ENCODE results near the gene BMPR2. TPM values are rescaled to one million over a fixed set of nuclear protein-coding genes. Genes with fewer than 3 reads are reported as not detected.
"Not testable (repeated sequence)": the region's sequence is repeated elsewhere in the genome, so short reads cannot be mapped to it uniquely, and the experiment has no call there.

The BMPR2 gene
- total RNA-seq, 1 donor from 2014 or later, result 47.8 TPM

DNA sequence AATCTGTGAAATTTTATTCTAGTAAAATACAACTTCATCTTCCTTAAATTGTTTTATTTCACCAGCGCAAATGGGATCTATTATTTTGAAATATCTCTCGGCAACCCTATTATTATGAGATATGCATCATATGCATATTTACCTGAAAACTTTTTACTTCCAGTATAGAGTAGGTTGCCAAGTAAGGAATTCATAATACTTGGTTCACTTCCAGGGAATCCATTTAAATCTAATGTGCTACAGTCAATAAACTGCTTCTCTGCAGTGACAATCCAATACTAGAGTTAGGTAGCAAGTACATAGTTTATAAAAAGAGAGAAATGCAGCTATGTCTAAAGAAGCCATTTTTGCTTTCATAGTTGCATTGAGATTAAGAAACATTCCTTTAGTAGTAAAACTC, 169.8 kb downstream of the BMPR2 start:
- Histone ChIP-seq H3K4me1 (peaks cover 4 to 10% of the 10 kb centered on the region in 2 donors), H3K27me3 (no peaks in the 10 kb centered on the region), H3K9me3 (no peaks in the 10 kb centered on the region), H3K36me3 (peaks cover 0 to 3% of the 10 kb centered on the region in 2 donors), H3K27ac (no peak overlapping the region), H3K4me3 (no peak overlapping the region)
- DNase-seq (ENCODE audit: low spot score in 2 of 2), result no peak
- intact Hi-C loops (cut with DNase I), result loop anchor here (10.0 kb wide), 1 partner anchor 171 kb away; the partner anchor contains the start of gene BMPR2
- TF ChIP-seq, protein P1, sequence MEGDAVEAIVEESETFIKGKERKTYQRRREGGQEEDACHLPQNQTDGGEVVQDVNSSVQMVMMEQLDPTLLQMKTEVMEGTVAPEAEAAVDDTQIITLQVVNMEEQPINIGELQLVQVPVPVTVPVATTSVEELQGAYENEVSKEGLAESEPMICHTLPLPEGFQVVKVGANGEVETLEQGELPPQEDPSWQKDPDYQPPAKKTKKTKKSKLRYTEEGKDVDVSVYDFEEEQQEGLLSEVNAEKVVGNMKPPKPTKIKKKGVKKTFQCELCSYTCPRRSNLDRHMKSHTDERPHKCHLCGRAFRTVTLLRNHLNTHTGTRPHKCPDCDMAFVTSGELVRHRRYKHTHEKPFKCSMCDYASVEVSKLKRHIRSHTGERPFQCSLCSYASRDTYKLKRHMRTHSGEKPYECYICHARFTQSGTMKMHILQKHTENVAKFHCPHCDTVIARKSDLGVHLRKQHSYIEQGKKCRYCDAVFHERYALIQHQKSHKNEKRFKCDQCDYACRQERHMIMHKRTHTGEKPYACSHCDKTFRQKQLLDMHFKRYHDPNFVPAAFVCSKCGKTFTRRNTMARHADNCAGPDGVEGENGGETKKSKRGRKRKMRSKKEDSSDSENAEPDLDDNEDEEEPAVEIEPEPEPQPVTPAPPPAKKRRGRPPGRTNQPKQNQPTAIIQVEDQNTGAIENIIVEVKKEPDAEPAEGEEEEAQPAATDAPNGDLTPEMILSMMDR (IDR thresholded peaks at IDR 0.05), result no peak

DNA sequence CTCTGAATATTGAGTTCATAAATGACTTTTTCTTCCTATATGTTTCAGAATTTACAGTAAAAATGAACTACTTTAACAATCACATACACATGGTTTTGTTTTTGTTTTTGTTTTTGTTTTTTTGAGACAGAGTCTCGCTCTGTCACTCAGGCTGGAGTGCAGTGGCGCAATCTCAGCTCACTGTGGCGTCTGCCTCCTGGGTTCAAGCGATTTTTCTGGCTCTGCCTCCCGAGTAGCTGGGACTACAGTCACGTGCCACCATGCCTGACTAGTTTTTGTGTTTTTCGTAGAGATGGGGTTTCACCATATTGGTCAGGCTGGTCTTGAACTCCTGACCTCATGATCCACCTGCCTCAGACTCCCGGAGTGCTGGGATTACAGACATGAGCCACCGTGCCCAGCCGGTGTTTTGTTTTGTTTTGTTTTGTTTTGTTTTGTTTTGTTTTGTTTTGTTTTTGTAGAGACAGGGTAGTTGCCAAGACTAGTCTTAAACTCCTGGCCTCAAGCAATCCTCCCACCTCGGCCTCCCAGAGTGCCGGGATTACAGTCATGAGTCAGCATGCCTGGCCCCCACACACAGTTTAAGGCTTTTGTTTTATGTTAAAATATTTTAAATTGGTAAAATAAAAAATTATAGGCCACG, 170.5 kb downstream of the BMPR2 start:
- intact Hi-C loops (cut with DNase I), result loop anchor here (10.0 kb wide), 1 partner anchor 172 kb away; the partner anchor contains the start of gene BMPR2
- not testable (repeated sequence) for DNase-seq (ENCODE audit: low spot score in 2 of 2); H3K27ac ChIP-seq; H3K4me1 ChIP-seq; H3K36me3 ChIP-seq; H3K27me3 ChIP-seq; H3K4me3 ChIP-seq; H3K9me3 ChIP-seq

DNA sequence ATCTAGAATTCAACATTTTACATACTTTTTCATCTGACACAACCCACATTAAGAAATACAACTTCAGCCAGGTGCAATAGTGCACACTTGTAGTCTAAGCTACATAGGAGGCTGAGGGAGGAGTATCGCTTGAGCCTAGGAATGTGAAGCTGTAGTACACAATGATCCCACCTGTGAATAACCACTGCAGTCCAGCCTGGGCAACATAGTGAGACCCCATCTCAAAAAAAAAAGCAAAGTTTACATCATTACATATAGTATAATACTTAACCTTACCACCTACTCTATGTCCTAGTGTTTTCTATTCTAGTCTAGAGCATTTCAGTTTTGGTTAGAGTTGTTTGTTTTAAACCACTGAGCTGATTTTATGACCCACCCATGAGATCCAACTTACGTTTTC, 172.1 kb downstream of the BMPR2 start:
- Histone ChIP-seq H3K4me1 (no peaks in the 10 kb centered on the region), H3K4me3 (no peak overlapping the region), H3K36me3 (peaks cover 6 to 10% of the 10 kb centered on the region in 2 donors), H3K9me3 (no peaks in the 10 kb centered on the region), H3K27ac (no peak overlapping the region), H3K27me3 (no peaks in the 10 kb centered on the region)
- TF ChIP-seq, protein P1 (IDR thresholded peaks at IDR 0.05), result no peak
- intact Hi-C loops (cut with DNase I), result loop anchor here (10.0 kb wide), 1 partner anchor 173 kb away; the partner anchor contains the start of gene BMPR2
- DNase-seq (ENCODE audit: low spot score in 2 of 2), result no peak

DNA sequence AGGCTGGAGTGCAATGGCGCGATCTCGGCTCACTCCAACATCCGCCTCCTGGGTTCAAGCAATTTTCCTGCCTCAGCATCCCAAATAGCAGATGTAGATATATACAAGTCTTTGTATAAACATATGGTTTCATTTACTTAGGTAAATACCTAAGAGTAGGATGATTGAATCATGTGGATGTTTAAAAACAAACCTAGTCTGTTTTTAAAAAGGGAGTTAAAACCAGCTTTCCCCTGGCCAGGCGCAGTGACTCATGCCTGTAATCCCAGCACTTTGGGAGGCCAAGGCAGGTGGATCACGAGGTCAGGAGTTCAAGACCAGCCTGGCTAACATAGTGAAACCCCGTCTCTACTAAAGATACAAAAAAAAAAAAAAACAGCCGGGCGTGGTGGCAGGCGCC, 174.9 kb downstream of the BMPR2 start:
- H3K4me3 ChIP-seq; H3K9me3 ChIP-seq; DNase-seq (ENCODE audit: low spot score in 2 of 2); H3K4me1 ChIP-seq; H3K27me3 ChIP-seq; intact Hi-C loops (cut with DNase I); H3K27ac ChIP-seq: not testable (repeated sequence)
- peaks cover 27 to 37% of the 10 kb centered on the region in 2 donors for H3K36me3 ChIP-seq

DNA sequence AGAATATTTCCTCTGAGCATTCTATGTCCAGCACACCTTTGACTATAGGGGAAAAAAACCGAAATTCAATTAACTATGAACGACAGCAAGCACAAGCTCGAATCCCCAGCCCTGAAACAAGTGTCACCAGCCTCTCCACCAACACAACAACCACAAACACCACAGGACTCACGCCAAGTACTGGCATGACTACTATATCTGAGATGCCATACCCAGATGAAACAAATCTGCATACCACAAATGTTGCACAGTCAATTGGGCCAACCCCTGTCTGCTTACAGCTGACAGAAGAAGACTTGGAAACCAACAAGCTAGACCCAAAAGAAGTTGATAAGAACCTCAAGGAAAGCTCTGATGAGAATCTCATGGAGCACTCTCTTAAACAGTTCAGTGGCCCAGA, 179.2 kb downstream of the BMPR2 start:
- TF ChIP-seq, protein P1 (IDR thresholded peaks at IDR 0.05), result no peak
- no peaks in the 10 kb centered on the region for H3K4me1 ChIP-seq
- no peaks in the 10 kb centered on the region for H3K27me3 ChIP-seq
- no peaks in the 10 kb centered on the region for H3K9me3 ChIP-seq
- H3K36me3 ChIP-seq, result peaks cover 44 to 60% of the 10 kb centered on the region in 2 donors
- intact Hi-C loops (cut with DNase I), result no loop called here
- DNase-seq (ENCODE audit: low spot score in 2 of 2), result no peak
- H3K4me3 ChIP-seq, result no peak overlapping the region
- H3K27ac ChIP-seq, result no peak overlapping the region

DNA sequence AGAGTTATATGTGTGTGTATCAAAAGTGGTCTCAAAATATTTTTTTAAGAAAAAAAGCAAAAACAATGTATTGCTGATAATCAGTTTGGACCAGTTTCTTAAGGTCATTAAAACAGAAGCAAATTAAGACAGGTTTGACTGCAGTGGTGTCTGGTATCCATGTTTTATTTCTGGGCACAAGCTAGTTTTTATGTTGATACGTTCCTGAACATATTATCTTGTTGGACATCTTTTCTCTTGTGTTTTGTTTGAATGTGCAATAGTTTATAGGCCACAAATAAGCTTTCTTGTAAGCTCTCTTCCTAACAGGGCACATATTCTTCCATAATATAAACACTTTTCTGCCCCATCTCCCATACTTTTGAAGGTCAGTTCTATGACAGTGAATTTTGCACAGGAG, 184.1 kb downstream of the BMPR2 start:
- H3K4me1 ChIP-seq, result no peaks in the 10 kb centered on the region
- H3K27me3 ChIP-seq, result no peaks in the 10 kb centered on the region
- H3K36me3 ChIP-seq, result peaks cover 28 to 43% of the 10 kb centered on the region in 2 donors
- intact Hi-C loops (cut with DNase I), result no loop called here
- no peak for DNase-seq (ENCODE audit: low spot score in 2 of 2)
- TF ChIP-seq, protein P1 (IDR thresholded peaks at IDR 0.05), result no peak
- H3K4me3 ChIP-seq, result no peak overlapping the region
- H3K9me3 ChIP-seq, result no peaks in the 10 kb centered on the region
- H3K27ac ChIP-seq, result no peak overlapping the region

Data from ascending aorta (tissue), 2 donors.